GM18858 (cell line): ENCODE data around the gene GNRHR.
"Not testable (repeated sequence)": the region's sequence is repeated elsewhere in the genome, so short reads cannot be mapped to it uniquely, and the experiment has no call there.

Experiments
- ATAC-seq: cut with Tn5 transposase; IDR thresholded peaks from one replicate; pipeline ENCODE4 v1.9.1; 2021; ENCODE audit not compliant: unreplicated experiment

The GNRHR gene, protein sequence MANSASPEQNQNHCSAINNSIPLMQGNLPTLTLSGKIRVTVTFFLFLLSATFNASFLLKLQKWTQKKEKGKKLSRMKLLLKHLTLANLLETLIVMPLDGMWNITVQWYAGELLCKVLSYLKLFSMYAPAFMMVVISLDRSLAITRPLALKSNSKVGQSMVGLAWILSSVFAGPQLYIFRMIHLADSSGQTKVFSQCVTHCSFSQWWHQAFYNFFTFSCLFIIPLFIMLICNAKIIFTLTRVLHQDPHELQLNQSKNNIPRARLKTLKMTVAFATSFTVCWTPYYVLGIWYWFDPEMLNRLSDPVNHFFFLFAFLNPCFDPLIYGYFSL

DNA sequence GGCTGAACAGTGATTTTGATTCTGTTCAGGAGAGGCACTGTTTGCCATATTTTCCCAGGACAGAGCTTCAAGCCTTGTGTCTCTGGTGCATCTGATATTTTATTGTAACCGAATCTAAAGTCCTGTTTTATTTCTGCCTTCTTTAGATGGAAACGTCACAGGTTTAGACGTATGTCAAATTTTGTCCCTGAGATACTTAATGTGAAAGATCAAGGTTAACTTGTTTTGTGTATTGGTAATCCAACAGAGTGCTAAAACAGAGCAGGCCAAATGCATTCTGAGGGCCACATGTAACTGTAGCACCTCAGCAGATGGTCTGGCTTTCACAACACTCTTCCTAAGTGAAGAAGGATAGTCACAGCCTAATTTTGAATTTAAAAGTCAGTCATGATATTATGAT, at the start of gene GNRHR:
Gene GNRHR (minus strand): TSS at position 101 of the 400 bp plus-strand sequence. CDS start 53 bp downstream, at position 48.
- ATAC-seq = no peak

DNA sequence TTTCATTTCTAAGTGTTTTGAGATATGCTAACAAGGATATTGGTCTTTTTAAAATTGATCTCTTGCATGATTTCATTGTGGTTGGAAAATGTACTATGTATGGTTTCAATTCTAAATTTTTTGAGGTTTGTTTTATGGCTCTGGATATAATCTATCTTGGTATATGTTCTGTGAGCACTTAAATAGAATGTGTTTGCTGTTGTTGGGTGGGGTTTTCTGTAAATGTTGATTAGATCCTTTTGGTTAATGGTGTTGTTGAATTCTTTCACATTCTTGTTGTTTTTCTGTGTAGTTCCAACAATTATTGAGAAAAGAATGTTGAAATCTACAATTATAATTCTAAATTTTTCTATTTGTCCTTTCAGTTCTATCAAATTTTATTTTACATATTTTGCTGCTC, 42.6 kb upstream of the GNRHR start:
- no peak for ATAC-seq

DNA sequence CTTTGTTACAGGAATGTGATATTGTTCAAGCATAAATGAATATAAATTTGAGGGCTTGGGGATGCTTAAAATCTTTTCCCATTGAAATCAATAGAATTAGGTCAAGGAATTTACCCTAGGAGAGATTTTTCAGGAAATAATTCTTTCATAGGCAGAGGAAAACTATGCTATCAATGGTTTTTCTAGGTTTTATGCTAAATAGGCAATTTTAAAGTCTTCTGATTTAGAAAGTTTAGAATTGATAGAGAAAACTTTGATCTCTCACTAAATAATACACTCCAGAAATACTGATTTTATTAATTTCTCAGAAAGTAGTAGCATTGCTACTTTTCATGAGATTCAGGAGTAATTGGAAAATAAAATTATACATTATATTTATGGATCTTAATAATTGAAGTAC, 36.5 kb upstream of the GNRHR start:
- ATAC-seq = no peak

DNA sequence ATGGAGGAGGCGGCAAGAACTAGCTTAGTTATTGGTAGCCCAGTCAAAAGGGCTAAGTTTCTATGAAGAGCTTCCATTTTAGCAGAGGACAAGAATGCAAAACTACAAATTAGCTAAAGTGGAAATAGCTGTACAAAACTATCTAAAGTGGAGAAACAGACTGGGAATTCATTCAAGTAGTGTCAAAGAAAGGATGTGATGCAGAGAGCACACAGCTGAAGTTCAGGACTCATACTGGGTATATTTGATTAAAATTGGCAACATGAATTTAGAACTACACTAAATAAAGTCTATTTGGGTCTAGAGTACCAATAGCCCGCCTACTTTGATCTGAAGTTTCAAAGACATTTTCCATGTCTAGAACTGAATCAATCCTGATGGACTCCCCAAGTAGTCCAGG, 33.1 kb upstream of the GNRHR start:
- no peak for ATAC-seq

DNA sequence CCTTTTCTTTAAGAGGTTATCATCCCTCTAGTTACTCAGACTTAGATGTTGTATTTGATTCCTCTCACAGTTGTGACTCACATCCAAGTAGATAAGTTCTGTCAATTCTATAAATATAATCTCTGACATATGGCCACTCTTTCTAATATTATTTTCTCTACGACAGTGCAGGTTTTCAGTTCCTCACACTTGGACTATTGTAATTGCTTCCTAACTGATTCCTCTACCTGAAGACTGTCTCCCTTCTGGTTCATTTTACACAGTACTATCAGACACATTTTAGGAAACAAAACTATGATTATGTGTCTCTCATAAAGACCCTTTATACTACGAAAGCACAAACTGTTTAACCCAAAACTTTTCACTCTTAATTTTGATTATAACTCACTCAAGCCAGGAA, 31.3 kb upstream of the GNRHR start:
- ATAC-seq = no peak

DNA sequence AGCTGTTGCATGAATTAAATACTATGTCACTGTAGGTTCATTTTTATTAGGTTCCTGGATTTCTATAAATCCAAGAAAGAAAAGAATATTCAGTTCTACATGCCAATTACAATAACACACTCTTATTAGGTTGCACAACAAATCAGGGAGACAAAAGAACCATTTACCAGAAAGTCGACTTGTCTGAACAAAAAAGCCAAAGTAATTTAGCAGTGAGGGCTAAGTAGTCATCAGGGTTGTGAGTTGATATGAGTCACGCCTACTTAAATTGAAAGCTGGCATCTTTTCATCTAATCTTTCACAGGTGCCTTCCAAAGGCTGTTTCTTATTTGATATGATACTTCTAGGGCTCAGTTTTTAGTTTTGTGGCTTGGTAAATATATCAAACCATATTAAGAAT, 25.4 kb upstream of the GNRHR start:
- no peak for ATAC-seq

DNA sequence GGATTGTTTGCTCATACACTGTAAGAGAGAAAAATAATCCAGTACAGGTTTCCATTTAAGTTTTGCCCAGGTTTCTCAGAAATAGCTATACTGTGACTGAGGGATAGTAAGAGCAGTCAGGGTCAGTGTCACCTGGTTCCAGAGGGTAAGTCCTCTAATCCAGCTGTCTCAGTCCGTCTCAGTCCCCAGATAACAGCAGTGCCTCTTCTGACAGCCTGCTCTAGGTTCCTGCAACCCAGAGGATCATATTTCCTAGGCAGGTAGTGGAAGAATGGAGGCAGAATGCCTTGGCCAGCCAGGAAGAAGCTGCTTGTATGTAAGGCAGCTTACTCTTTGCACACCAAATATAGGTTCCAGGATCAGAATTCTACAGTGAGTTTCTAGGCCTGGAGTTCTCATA, 22.6 kb upstream of the GNRHR start:
- ATAC-seq = no peak

DNA sequence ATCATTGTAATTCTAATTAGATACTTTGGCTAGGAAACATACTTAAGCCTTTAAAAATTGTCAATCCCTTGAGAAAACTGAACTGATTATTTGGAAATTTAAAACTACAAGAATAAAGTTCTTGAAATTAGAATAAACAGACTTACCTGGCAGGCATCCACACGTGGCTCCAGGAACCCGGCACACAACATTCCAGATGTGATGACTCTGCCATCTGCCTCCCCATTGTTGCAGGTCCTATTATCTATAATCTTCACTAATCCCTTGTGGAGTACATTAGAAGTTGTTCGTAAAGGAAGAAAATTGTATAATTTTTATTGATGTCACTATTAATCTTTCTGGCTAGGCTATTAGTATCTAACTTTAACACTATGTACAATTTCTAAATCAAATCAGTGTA, 16.2 kb upstream of the GNRHR start:
- ATAC-seq = no peak

DNA sequence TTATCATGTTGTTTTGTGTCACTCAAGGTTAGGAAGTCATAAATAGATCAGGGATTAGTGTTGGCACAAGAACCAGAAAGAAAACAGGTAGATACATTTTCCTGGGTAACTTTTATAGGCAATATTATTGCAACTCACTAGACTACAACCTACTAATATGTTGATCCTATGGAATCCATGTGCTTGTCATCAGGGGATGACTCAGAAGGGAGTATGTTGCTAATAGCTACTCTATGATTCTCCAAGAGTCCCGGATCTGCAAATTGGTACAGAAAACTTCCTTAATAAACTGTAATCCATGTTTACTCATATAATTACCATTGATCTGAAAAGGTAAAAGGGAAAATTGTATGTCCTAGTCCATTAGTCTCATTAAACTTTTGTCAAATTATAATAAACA, 11.7 kb upstream of the GNRHR start:
- ATAC-seq = no peak

DNA sequence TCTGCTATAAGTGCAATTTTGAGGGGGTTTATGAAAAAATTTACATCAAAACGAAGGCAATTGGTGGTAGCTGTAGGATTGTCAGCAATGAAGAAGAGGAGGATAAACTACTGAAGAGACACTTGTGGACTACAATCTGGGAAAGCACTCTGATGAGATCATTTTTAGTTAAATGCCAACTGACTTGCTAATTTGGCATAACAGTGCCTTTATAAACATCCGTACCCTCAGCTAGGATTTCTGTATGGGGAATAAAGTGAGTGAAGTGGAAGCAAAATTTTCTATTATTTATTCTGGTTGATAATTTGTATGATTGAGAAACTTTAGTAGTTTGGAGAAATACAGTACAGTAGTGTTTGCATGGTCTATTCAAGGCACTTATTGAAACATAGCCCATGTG, 11.2 kb upstream of the GNRHR start:
- ATAC-seq = no peak

DNA sequence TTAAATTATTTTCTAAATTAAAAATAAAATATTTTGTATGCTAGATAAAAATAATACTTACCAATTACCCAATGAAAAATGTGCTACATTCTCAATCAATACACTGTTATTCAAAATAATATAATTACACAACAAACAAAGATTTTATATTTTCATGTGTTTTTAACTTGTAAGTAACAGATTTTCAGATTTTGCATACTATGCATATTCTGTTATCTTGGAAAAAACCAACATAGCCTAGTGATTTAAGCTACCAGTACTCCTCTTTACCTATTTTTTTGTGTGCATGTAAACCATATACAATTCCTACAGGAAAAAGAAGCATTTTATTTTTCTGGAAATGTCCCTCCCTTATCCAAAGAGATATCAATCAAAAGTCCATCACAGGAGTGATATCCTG, 10.0 kb upstream of the GNRHR start:
- no peak for ATAC-seq

DNA sequence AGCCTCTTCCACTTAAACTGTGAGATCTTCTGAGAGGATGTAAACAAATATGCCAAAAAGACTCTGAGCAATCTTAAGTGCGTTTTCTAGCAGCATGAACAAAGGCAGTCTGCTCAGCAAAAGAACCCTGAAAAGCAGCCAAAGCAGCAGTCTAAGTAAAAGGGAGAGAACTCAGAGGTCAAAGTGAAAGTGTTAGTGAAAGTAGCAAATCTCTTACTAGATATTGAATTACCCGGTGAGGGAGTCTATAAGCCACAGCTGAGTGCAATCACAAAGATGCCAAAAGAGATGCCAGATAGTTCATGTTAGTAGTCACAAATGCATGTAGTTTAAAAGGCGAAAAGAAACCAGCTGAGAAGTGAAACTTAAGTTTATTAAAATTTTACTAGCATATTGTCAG, 7.9 kb upstream of the GNRHR start:
- peak; percentile 99 for ATAC-seq

DNA sequence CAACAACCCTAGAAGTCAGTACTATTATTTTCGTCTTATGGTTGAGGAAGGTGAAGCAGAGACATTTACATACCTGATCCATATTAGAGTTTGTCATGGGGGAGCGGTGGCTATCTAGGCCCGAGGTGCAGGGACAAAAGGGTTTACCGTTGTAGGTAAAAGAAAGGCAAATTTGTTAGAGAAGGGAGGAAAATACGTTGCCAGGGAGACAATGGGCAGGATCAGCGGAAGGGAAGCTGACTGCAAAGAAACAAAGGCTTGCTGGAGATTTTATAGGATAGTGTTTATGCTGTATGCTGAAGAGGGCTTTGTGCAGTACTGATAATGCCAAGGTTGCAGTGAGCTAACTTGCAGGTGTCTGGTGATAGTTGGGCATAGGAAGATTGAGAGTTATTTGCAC, 2.8 kb upstream of the GNRHR start:
- not testable (repeated sequence) for ATAC-seq

DNA sequence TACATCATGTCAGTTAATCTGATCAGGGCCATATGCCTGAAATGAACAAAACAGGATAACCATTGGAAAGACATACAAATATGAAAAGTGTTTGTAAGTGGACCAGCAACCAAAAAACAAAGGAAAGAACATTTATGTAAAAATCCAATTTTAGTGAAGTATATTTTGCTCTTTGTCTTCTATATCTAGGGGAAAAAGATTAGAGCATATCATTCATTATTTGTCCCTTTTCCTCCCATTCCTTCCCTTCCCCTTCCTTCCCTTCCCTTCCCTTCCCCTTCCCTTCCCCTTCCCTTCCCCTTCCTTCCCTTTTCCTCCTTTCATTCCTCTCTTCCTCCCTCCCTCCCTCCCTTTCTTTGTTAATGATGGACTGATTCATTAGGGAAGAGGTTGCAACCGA, 1.8 kb upstream of the GNRHR start:
- ATAC-seq = no peak

DNA sequence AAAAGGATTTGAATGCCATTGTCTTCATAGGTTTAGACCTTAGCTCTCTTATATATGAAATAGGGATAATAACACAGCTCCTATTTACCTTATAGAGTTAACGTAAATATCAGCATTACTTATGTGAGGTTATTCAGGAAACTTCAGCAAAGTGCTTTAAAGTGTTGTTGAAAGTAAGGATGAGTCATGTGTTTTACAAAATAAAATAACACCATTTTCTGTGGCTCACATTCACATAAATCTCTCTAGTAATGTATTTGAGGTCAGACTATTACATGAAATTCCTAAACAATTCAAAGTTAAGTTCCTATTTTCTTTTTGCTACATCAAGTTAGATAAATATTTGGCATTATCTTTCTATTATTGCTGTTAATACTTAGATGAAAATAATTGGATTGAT, 2.9 kb downstream of the GNRHR start:
- no peak for ATAC-seq

DNA sequence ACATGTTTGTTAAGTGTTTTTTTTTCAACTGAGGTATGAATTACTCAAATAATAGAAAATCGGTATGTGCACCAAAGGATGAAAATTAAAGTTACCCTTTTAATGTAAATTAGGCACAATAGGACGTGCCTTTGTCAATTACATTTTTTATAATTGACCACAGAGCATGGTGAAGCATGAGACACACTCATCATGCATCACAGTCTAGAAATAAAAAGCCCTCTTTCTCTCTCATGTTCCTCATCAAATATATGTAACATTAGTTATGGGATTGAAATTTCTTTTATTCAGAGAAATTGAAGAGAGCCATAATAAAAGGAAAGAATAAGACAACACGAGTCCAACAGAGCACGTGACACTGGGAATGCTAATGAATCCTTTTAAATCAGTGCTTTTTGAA, 3.5 kb downstream of the GNRHR start:
- no peak for ATAC-seq

DNA sequence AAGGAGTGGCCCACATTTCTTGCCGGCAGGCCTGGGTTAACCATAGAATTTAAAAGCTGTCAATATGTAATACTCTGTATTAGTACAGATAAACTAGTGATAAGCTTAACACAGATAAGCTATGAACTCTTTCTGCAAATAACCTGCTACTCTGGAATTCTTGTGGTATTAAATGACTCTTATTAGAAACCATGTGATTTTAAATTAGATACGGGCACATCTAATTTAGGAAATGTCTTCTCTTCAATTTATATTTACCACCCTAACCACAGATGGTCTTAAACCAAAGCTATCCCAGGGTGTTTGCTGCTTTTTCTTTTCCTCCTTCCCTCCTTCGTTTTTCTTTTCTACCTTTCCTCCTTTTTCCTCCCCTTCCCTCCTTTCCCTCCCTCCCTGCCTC, 4.9 kb downstream of the GNRHR start:
- ATAC-seq = no peak

DNA sequence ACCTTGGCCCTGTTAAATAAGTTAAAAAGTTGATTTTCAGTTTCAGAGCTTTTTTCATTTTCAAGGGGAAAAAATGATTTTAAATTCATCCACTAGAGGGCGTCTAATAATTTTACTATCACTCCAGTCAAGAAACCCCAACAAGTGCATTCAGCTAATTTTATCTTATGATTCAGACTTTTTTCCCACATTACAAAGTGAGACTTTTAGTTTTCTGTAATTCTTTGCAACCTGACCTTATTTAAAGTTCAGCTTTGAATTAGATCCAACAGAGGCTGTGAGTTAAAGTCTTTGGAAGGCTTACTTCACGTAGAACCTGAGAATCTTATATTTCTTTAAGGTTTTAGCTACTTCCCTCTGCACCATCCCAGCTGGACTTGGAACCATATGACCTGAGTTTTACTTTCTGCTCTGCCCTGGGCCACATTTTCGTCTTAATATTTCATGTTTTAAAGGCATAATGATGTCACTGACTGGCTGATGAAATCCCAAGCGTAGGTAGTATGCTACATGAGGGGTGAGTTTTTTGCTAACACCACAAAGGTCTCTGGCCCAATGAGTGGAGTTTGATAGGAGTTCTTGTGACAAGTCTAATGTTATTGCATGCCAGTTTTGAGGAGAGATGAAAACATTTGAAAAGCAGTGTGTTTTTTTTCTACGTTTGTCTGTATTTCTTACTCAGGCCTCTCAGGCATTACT, 7.2 kb downstream of the GNRHR start:
- ATAC-seq = peak; percentile 68

DNA sequence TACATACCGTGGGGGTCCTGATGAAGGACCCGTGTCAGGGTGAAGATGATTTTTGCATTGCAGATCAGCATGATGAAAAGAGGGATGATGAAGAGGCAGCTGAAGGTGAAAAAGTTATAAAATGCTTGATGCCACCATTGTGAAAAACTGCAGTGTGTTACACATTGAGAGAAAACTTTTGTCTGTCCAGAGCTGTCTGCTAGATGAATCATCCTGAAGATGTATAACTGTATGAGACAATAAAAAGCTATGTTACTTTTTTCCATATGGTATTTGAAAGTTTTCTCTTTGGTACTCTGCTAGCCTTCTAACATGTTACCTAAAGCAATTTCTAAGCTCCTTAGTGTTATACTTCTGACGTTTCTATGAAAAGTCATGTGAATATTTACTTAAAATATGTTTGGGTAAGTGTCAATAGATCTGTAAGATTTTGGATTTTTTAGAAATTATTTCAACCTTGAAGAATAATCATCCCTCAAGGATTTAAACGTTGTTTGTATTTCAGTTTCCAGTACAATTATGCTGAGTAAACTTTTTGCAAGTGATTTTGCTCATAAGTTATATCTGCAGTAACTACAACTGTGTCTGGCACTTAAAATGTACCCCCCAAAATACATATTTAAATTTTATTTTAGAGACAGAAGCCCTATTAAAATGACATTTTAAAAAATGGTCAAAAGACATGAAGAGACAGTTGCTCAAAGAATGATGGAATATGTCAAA, 9.5 kb downstream of the GNRHR start:
- ATAC-seq = no peak

DNA sequence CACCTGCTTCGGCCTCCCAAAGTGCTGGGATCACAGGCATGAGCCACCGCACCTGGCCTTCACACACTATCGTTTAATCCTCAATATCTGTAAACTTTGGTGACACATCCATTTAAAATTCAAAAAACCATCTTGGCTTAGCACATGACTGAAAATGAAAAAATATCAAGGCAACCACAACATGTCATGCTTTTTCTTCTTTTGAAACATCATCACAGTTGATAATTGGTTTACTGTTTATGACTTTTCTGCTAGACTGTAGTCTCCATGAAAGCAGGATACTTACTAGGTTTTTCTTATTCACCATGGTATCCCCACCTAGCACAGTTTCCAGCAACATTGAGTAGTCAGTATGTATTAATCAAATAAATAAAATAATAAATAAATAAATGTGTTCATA, 11.0 kb downstream of the GNRHR start:
- ATAC-seq = no peak

DNA sequence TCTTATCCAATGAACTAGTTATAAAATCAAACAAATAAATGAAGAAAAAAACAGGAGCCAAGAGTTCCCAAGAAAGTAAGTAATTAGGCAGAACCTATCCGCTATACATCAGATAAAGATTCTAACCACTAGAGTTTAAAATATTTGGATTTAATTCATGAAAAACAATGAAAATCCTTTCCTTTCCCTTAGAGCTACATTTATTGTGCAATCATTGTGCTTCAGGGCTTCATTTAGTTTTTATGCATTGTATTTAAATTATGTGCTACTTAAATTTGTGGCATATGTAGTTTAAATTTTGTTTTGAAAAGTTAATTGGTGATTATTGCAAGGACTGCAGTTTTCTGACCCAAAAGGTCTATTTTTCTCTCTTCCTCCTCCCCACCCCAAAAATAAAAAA, 17.9 kb downstream of the GNRHR start:
- ATAC-seq = no peak

DNA sequence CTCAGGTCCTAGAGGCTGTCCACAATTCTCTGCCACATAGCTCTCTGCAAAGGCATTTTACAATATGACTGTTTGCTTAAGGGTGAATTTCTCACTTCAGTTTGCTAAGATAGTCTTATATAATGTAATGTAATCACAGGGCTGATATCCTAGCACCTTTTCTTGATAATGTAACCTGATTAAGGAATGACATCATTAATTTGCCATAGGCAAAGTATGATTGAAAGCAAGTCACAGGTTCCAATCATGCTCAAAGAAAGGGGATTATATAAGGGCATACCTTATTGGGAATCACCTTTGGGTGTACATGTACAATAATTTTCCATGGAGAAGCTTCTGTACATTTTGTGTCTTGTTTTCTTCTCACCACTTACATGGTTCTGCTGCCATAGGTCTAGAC, 18.9 kb downstream of the GNRHR start:
- ATAC-seq = no peak
